GM10266 (cell line): Measurements from ENCODE around the gene MYO7B.
A peak's percentile ranks its signal among the peaks of the same experiment; 100 is the strongest.

Experiments
- DNase-seq: peaks from one replicate; pipeline ENCODE4 v3.0.0; 2012; ENCODE audit errors: extremely low spot score
- CTCF ChIP-seq: IDR thresholded peaks from 2 replicates; pipeline ENCODE4 v1.5.1; 2012; ENCODE audit warnings: mild to moderate bottlenecking, low read depth; ENCODE audit not compliant: control insufficient read depth, insufficient read depth; ENCODE audit errors: missing control alignments

Gene MYO7B

GRCh38 chr2:127632592-127633489 is 97.4 kb downstream of the MYO7B start:
- peak; percentile 70 for DNase-seq
- no peak for TF ChIP-seq CTCF

- no peak for DNase-seq
- no peak for TF ChIP-seq CTCF
Measured at GRCh38 chr2:127633556-127634065, 98.1 kb downstream of the MYO7B start.

DNA sequence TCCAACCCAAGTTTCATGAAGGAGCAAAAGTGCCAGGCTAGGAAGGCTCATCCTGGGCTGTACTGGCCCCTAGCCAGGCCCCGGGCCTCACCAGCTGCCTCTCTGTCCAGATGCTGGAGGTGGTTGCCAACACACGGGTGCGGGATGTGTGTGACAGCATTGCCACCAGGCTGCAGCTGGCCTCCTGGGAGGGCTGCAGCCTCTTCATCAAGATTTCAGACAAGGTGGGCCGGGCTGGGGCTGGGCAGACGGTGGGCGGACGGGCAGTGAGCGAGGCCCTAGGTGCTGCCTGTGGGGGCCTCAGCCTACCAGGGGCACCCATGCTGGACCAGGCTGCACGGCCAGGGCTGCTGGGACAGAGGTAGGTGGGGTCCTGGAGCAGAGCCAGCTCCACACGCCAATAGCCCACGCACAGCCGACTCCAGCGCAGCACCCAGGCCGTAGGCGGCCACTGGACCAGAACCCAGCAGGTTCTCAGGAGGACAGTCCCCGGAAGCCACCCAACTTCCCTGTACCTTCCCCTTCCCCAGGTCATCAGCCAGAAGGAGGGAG is 98.7 kb downstream of the MYO7B start:
- TF ChIP-seq CTCF: no peak
- no peak for DNase-seq

GRCh38 chr2:127634626-127635379 is 99.3 kb downstream of the MYO7B start:
- no peak for DNase-seq
- no peak for TF ChIP-seq CTCF

DNA sequence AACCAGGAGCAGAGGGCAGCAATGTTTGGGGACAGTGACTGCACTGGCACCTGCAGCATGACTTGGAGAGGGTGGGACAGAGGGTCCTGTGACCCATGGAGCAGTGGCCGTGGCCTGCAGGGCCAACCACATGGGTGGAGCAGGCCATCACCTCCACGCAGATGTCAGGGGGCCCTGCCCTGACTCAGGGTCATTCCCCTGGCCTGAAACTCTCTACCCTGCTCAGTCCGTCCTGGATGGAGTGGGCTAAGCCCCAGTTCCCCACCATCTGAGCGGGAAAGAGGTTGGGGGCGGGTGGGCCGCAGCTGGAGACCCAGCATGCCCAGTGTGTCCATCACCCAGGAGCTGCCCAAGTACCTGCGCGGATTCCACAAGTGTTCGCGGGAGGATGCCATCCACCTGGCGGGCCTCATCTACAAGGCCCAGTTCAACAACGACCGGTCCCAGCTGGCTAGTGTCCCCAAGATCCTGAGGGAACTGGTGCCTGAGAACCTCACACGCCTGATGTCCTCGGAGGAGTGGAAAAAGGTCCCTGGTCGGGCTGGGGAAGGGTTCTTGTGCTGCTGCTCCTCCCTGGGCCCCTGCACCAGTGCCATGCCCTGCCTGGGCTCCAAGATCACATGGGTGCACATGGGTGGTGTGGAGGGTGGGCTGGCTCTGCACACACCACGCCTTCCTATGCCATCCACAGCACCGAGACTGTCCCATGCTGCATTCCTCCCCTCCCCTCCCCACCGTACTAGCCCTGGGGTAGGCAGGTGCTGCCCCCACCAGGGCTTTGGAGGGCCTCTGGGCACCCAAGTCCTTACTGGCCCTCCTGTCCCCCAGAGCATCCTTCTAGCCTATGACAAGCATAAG is 100.1 kb downstream of the MYO7B start:
- no peak for TF ChIP-seq CTCF
- DNase-seq: no peak
